Thoracic aorta (tissue), 2 donors: Measurements from ENCODE around the gene PGAP3. TPM values are rescaled to one million over a fixed set of nuclear protein-coding genes. Genes with fewer than 3 reads are reported as not detected.

Experiments used
- ATAC-seq: fragments of 150-250 bp; one replicate; pipeline ENCODE4 v1.8.0; 2017; ENCODE audit warnings: low read depth; ENCODE audit not compliant: insufficient number of reproducible peaks, low FRiP score
- DNase-seq: peaks from one replicate; pipeline ENCODE4 v3.0.0-alpha.2; 2020; ENCODE audit warnings: low spot score
- H3K27ac ChIP-seq, 2 donors: fragments of 200-600 bp; sonication (generic); 1 replicate in 1 of 2; 2 replicates in 1 of 2; pipeline ENCODE4 v1.5.1; 2016; ENCODE audit warnings: mild to moderate bottlenecking in 2 of 2, moderate library complexity in 2 of 2
- H3K27me3 ChIP-seq: fragments of 200-600 bp; sonication (generic); replicated peaks from 2 replicates; pipeline ENCODE4 v1.6.0; 2016; ENCODE audit warnings: mild to moderate bottlenecking; ENCODE audit not compliant: insufficient read depth
- H3K36me3 ChIP-seq: fragments of 200-600 bp; sonication (generic); one replicate; pipeline ENCODE4 v1.5.1; 2016
- H3K4me1 ChIP-seq, 2 donors: fragments of 200-600 bp; sonication (generic); 1 replicate in 1 of 2; 2 replicates in 1 of 2; pipeline versions ENCODE4 v1.5.1 to v1.6.0; 2016; ENCODE audit warnings: low read depth in 2 of 2, mild to moderate bottlenecking in 1 of 2; ENCODE audit not compliant: control insufficient read depth in 1 of 2
- H3K4me3 ChIP-seq: fragments of 200-600 bp; sonication (generic); 2 replicates; pipeline ENCODE4 v1.5.1; 2016; ENCODE audit warnings: mild to moderate bottlenecking
- H3K9me3 ChIP-seq: fragments of 200-600 bp; sonication (generic); 2 replicates; pipeline ENCODE4 v1.5.1; 2016
- CTCF ChIP-seq: fragments of 200-600 bp; sonication (generic); IDR thresholded peaks from one replicate; pipeline ENCODE4 v1.5.1; 2019; ENCODE audit warnings: antibody characterized with exemption
- total RNA-seq, 2 donors: library from RNA; depleted of rRNA; stranded (reverse); fragments of >200 nt; gene quantifications; one replicate each; pipeline versions ENCODE4 v1.1.0 to v1.2.3, GENCODE V29; 2016

The PGAP3 gene
- total RNA-seq, 2 donors from 2014 or later: 19.9 to 27.2 TPM

GRCh38 chr17:39632153-39632941 is 55.5 kb downstream of the PGAP3 start:
- ATAC-seq (no peak), DNase-seq (no peak)
- H3K27me3 ChIP-seq: no peaks in the 10 kb centered on the region
- H3K27ac ChIP-seq: no peak overlapping the region
- H3K9me3 ChIP-seq: no peaks in the 10 kb centered on the region
- no peak overlapping the region for H3K4me3 ChIP-seq
- H3K36me3 ChIP-seq: no peaks in the 10 kb centered on the region
- H3K4me1 ChIP-seq: peaks cover 5 to 12% of the 10 kb centered on the region in 2 donors
- TF ChIP-seq CTCF: no peak

GRCh38 chr17:39631403-39631802 is 56.5 kb downstream of the PGAP3 start:
- TF ChIP-seq CTCF: no peak
- no peaks in the 10 kb centered on the region for H3K9me3 ChIP-seq
- DNase-seq (no peak), ATAC-seq (no peak)
- no peaks in the 10 kb centered on the region for H3K36me3 ChIP-seq
- no peaks in the 10 kb centered on the region for H3K27me3 ChIP-seq
- no peak overlapping the region for H3K27ac ChIP-seq
- peaks cover 6 to 17% of the 10 kb centered on the region in 2 donors for H3K4me1 ChIP-seq
- H3K4me3 ChIP-seq: no peak overlapping the region

GRCh38 chr17:39629898-39630297 is 58.0 kb downstream of the PGAP3 start:
- Histone ChIP-seq H3K4me3 (no peak overlapping the region), H3K27me3 (no peaks in the 10 kb centered on the region), H3K9me3 (no peaks in the 10 kb centered on the region), H3K27ac (no peak overlapping the region), H3K36me3 (no peaks in the 10 kb centered on the region), H3K4me1 (peaks cover 3 to 10% of the 10 kb centered on the region in 2 donors)
- ATAC-seq (no peak), DNase-seq (no peak)
- TF ChIP-seq CTCF: no peak

- Histone ChIP-seq H3K27me3 (no peaks in the 10 kb centered on the region), H3K4me1 (peaks cover 3 to 10% of the 10 kb centered on the region in 2 donors), H3K4me3 (no peak overlapping the region), H3K27ac (no peak overlapping the region), H3K9me3 (no peaks in the 10 kb centered on the region), H3K36me3 (no peaks in the 10 kb centered on the region)
- no peak for TF ChIP-seq CTCF
- DNase-seq (no peak), ATAC-seq (no peak)
Observed at GRCh38 chr17:39629494-39629880, 58.4 kb downstream of the PGAP3 start.

GRCh38 chr17:39628655-39629493 is 59.0 kb downstream of the PGAP3 start:
- DNase-seq (no peak), ATAC-seq (no peak)
- H3K27ac ChIP-seq: no peak overlapping the region
- H3K27me3 ChIP-seq: no peaks in the 10 kb centered on the region
- no peak overlapping the region for H3K4me3 ChIP-seq
- peaks cover 3 to 10% of the 10 kb centered on the region in 2 donors for H3K4me1 ChIP-seq
- no peaks in the 10 kb centered on the region for H3K36me3 ChIP-seq
- no peaks in the 10 kb centered on the region for H3K9me3 ChIP-seq
- no peak for TF ChIP-seq CTCF
